HCT116 (cell line): ENCODE measurements around the gene CLEC16A. TPM values are rescaled to one million over a fixed set of nuclear protein-coding genes. Genes with fewer than 3 reads are reported as not detected.

Experiments
- ATAC-seq: fragments of 200-7000 bp; cut with Tn5 transposase; 2 replicates; pipeline ENCODE4 v1.9.1; 2020; ENCODE audit warnings: mild to moderate bottlenecking, moderate library complexity
- BruUV-seq: library from RNA; stranded (reverse); fragments of 400-500 nt; replicated peaks from 2 replicates; lab custom pipeline; 2021; lab: Mats Ljungman, UMichigan
- CTCF ChIA-PET: fragments of 300-600 bp; sonication (Branson Sonifier 250); formaldehyde crosslinking; loops from one replicate; lab custom pipeline; 2021; ENCODE audit warnings: antibody characterized with exemption; lab: Charles Lee
- POLR2A ChIA-PET: fragments of 300-600, 350-600 bp; sonication (Branson Sonifier 250); formaldehyde crosslinking; loops from one replicate; lab custom pipeline; 2021; ENCODE audit warnings: antibody characterized with exemption; lab: Charles Lee
- RAD21 ChIA-PET, 2 experiments: fragments of 300-600 bp; sonication (Branson Sonifier 250); formaldehyde crosslinking; loops; one replicate each; lab custom pipeline; 2023; ENCODE audit warnings: low total read pairs in 2 of 2; ENCODE audit not compliant: uncharacterized antibody in 2 of 2, unreplicated experiment in 2 of 2, low non-redundant PET in 1 of 2; lab: Charles Lee
- DNase-seq: peaks from one replicate; pipeline ENCODE4 v3.0.0-alpha.2; 2010; ENCODE audit warnings: low read depth, low spot score
- H2AFZ ChIP-seq: fragments of 200-600 bp; shearing (Covaris generic), sonication (generic); 2 replicates; pipeline ENCODE4 v1.6.1; 2017; ENCODE audit warnings: low read depth, mixed run types, mixed read lengths, antibody characterized with exemption, low read length; ENCODE audit not compliant: poor library complexity, severe bottlenecking
- H3K27ac ChIP-seq: 2 replicates; pipeline ENCODE4 v1.5.1; 2012; ENCODE audit warnings: low read depth, low read length
- H3K27me3 ChIP-seq: fragments of 200-600 bp; sonication (generic); 2 replicates; pipeline ENCODE4 v1.6.1; 2016; ENCODE audit warnings: mixed run types, low read length, mixed read lengths; ENCODE audit not compliant: insufficient read depth
- H3K36me3 ChIP-seq, 2 experiments: fragments of 200-500 bp in 1 of 2; fragments of 200-600 bp in 1 of 2; sonication (Bioruptor generic) in 1 of 2; sonication (generic) in 1 of 2; 2 replicates each; pipeline versions ENCODE4 v1.5.1 to v1.6.1; 2014 to 2016; ENCODE audit warnings: low read length in 2 of 2, inconsistent platforms in 1 of 2, mixed read lengths in 1 of 2, mixed run types in 1 of 2; ENCODE audit not compliant: insufficient read depth in 2 of 2, control insufficient read depth in 1 of 2
- H3K4me1 ChIP-seq, 2 experiments: fragments of 200-600 bp in 1 of 2; sonication (generic) in 1 of 2; 2 replicates each; pipeline versions ENCODE4 v1.5.1 to v1.6.1; 2012 to 2017; ENCODE audit warnings: low read length in 2 of 2, inconsistent platforms in 1 of 2, mild to moderate bottlenecking in 1 of 2, mixed read lengths in 1 of 2, mixed run types in 1 of 2, moderate library complexity in 1 of 2; ENCODE audit not compliant: insufficient read depth in 2 of 2, control insufficient read depth in 1 of 2
- H3K4me2 ChIP-seq: fragments of 200-600 bp; sonication (generic); 2 replicates; pipeline ENCODE4 v1.6.1; 2017; ENCODE audit warnings: mixed run types, low read length, mixed read lengths
- H3K4me3 ChIP-seq, 2 experiments: fragments of 200-600 bp in 1 of 2; sonication (generic) in 1 of 2; replicated peaks in 1 of 2; 2 replicates each; pipeline ENCODE4 v1.5.1; 2011 to 2016; ENCODE audit warnings: low read length in 2 of 2, control low read depth in 1 of 2, low read depth in 1 of 2, mild to moderate bottlenecking in 1 of 2, mixed read lengths in 1 of 2, mixed run types in 1 of 2
- H3K79me2 ChIP-seq: fragments of 200-600 bp; sonication (generic); 2 replicates; pipeline ENCODE4 v1.6.1; 2017; ENCODE audit warnings: mild to moderate bottlenecking, mixed run types, low read length, moderate library complexity, mixed read lengths; ENCODE audit not compliant: insufficient read depth
- H3K9ac ChIP-seq: fragments of 200-600 bp; sonication (generic); 2 replicates; pipeline ENCODE4 v1.6.1; 2016; ENCODE audit warnings: low read length, mixed read lengths
- H3K9me2 ChIP-seq: fragments of 200-600 bp; sonication (generic), shearing (Covaris generic); 2 replicates; pipeline ENCODE4 v1.6.1; 2017; ENCODE audit warnings: mixed run types, mild to moderate bottlenecking, moderate library complexity; ENCODE audit not compliant: insufficient read depth
- H3K9me3 ChIP-seq, 2 experiments: fragments of 200-500 bp in 1 of 2; fragments of 200-600 bp in 1 of 2; sonication (Bioruptor generic) in 1 of 2; sonication (generic) in 1 of 2; 2 replicates each; pipeline ENCODE4 v1.6.1; 2014 to 2017; ENCODE audit warnings: low read length in 2 of 2, mixed read lengths in 2 of 2, inconsistent platforms in 1 of 2, low read depth in 1 of 2, mild to moderate bottlenecking in 1 of 2, mixed run types in 1 of 2, moderate library complexity in 1 of 2; ENCODE audit not compliant: control insufficient read depth in 1 of 2, insufficient read depth in 1 of 2
- H4K20me1 ChIP-seq: fragments of 200-600 bp; sonication (generic), shearing (Covaris generic); 2 replicates; pipeline ENCODE4 v1.6.1; 2017; ENCODE audit warnings: mixed run types, mild to moderate bottlenecking, moderate library complexity; ENCODE audit not compliant: insufficient read depth
- CEBPB ChIP-seq: IDR thresholded peaks from 2 replicates; pipeline ENCODE4 v1.6.1; 2012; ENCODE audit warnings: low read depth
- CTCF ChIP-seq, 3 experiments: fragments of 200-600 bp in 1 of 3; sonication (generic) in 1 of 3; IDR thresholded peaks in 2 of 3; conservative IDR thresholded peaks in 1 of 3; 2 replicates each; pipeline ENCODE4 v1.5.1; 2012 to 2017; ENCODE audit warnings: low read depth in 2 of 3, low read length in 2 of 3, antibody characterized with exemption in 1 of 3, borderline replicate concordance in 1 of 3, control low read depth in 1 of 3, mild to moderate bottlenecking in 1 of 3, mixed read lengths in 1 of 3, mixed run types in 1 of 3, moderate library complexity in 1 of 3; ENCODE audit not compliant: insufficient read depth in 1 of 3
- EGR1 ChIP-seq: IDR thresholded peaks from 2 replicates; pipeline ENCODE4 v1.6.1; 2012; ENCODE audit warnings: low read depth
- ELF1 ChIP-seq: IDR thresholded peaks from 2 replicates; pipeline ENCODE4 v1.6.1; 2012; ENCODE audit warnings: low read depth, borderline replicate concordance
- EZH2 ChIP-seq: fragments of 200-600 bp; sonication (generic); IDR thresholded peaks from 2 replicates; pipeline ENCODE4 v1.6.1; 2017; ENCODE audit warnings: antibody characterized with exemption, mixed run types
- FOSL1 ChIP-seq: IDR thresholded peaks from 2 replicates; pipeline ENCODE4 v1.6.1; 2012; ENCODE audit warnings: low read depth
- JUND ChIP-seq: IDR thresholded peaks from 2 replicates; pipeline ENCODE4 v1.6.1; 2012
- MAX ChIP-seq: IDR thresholded peaks from 2 replicates; pipeline ENCODE4 v1.6.1; 2012
- POLR2A ChIP-seq: IDR thresholded peaks from 2 replicates; pipeline ENCODE4 v1.7.0; 2011; ENCODE audit warnings: borderline replicate concordance; ENCODE audit not compliant: insufficient read depth, insufficient read length; ENCODE audit errors: extremely low read depth
- POLR2AphosphoS5 ChIP-seq: IDR thresholded peaks from 2 replicates; pipeline ENCODE4 v1.6.1; 2011; ENCODE audit warnings: mild to moderate bottlenecking, low read depth, low read length, moderate library complexity
- RAD21 ChIP-seq: IDR thresholded peaks from 2 replicates; pipeline ENCODE4 v1.6.1; 2012; ENCODE audit warnings: low read depth, mild to moderate bottlenecking
- REST ChIP-seq: IDR thresholded peaks from 2 replicates; pipeline ENCODE4 v1.6.1; 2012; ENCODE audit warnings: low read depth
- SIN3A ChIP-seq: IDR thresholded peaks from 2 replicates; pipeline ENCODE4 v1.6.1; 2012; ENCODE audit warnings: low read depth
- SP1 ChIP-seq: IDR thresholded peaks from 2 replicates; pipeline ENCODE4 v1.6.1; 2012; ENCODE audit warnings: low read depth
- SRF ChIP-seq: IDR thresholded peaks from 2 replicates; pipeline ENCODE4 v1.6.1; 2012; ENCODE audit warnings: low read depth
- TCF7L2 ChIP-seq: IDR thresholded peaks from 2 replicates; pipeline ENCODE4 v1.7.0; 2011; ENCODE audit warnings: borderline replicate concordance, inconsistent platforms; ENCODE audit not compliant: insufficient read depth, insufficient read length; ENCODE audit errors: extremely low read depth
- ZBTB33 ChIP-seq: IDR thresholded peaks from 2 replicates; pipeline ENCODE4 v1.6.1; 2011; ENCODE audit warnings: mild to moderate bottlenecking, low read length, moderate library complexity; ENCODE audit not compliant: insufficient replicate concordance; ENCODE audit errors: extremely low read depth
- intact Hi-C: fragments of 100-400 bp; cut with micrococcal nuclease; formaldehyde crosslinking; loops from 2 replicates; pipeline ENCODE4 v1.10.0; 2022
- total RNA-seq: library from RNA; stranded (reverse); gene quantifications from one replicate; pipeline ENCODE4 v1.2.1, GENCODE V29; 2021; ENCODE audit not compliant: unreplicated experiment

CLEC16A gene
- total RNA-seq, 1 experiment from 2014 or later: 18.0 TPM

GRCh38 chr16:11051430-11051829 lies 107.1 kb downstream of the CLEC16A start:
- Histone ChIP-seq H3K4me1 (peaks cover 3 to 12% of the 10 kb centered on the region in 2 experiments; a peak in 3 of 4 replicates), H3K9me3 (no peaks in the 10 kb centered on the region), H3K4me2 (no peak overlapping the region), H3K27ac (no peak overlapping the region), H3K4me3 (no peak overlapping the region), H4K20me1 (no peaks in the 10 kb centered on the region), H3K36me3 (no peaks in the 10 kb centered on the region; a peak in 2 of 4 replicates), H3K27me3 (no peaks in the 10 kb centered on the region), H3K79me2 (no peaks in the 10 kb centered on the region)
- intact Hi-C loops: no loop called here
- CTCF ChIA-PET: no interaction called here
- ATAC-seq (no peak), DNase-seq (no peak)
- TF ChIP-seq POLR2AphosphoS5: no peak
- TF ChIP-seq CEBPB: no peak
- no peak for TF ChIP-seq EZH2
- TF ChIP-seq ZBTB33: no peak
- no peak for TF ChIP-seq SIN3A
- no peak for TF ChIP-seq MAX
- TF ChIP-seq ELF1: no peak
- TF ChIP-seq SRF: no peak
- no peak for TF ChIP-seq CTCF (IDR thresholded peaks at IDR 0.05 in 2 of 3, conservative IDR thresholded peaks at IDR 0.05 in 1 of 3; ENCODE audit: borderline replicate concordance in 1 of 3, insufficient read depth in 1 of 3, low read depth in 2 of 3, low read length in 2 of 3)
- no peak for TF ChIP-seq POLR2A
- TF ChIP-seq RAD21: no peak
- TF ChIP-seq JUND: no peak
- no peak for TF ChIP-seq SP1
- TF ChIP-seq REST: no peak
- no peak for TF ChIP-seq TCF7L2
- no peak for TF ChIP-seq EGR1
- no peak for TF ChIP-seq FOSL1
- TF ChIP-seq, all 23 proteins: peak for 0
- no peak overlapping the region for H3K9ac ChIP-seq
- H2AFZ ChIP-seq: no peak overlapping the region
- POLR2A ChIA-PET: no interaction called here
- RAD21 ChIA-PET: no interaction called here
- no peaks in the 10 kb centered on the region for H3K9me2 ChIP-seq
- no TSS peak for BruUV-seq
